ENCODE data around the gene PTPRD.

PTPRD gene

GRCh38 chr9:8815219-8815618, 1797.6 kb downstream of the PTPRD start:
- ChIA-PET CTCF (no interaction called here), POLR2A (no interaction called here)
- H3K4me3 ChIP-seq (ENCODE audit: low read depth, low read length): no peak overlapping the region
- TF ChIP-seq ZNF501 (tag by site-specific recombination; IDR thresholded peaks at IDR 0.05) (no peak), ZBTB7A (tag by site-specific recombination; IDR thresholded peaks at IDR 0.05; ENCODE audit: low read depth) (no peak), ZBTB10 (tag by site-specific recombination; IDR thresholded peaks at IDR 0.05) (no peak), BCL6B (tag by site-specific recombination; IDR thresholded peaks at IDR 0.05) (no peak), TRIM28 (IDR thresholded peaks at IDR 0.05; ENCODE audit: borderline replicate concordance, low read length) (no peak), ZNF449 (tag by site-specific recombination; IDR thresholded peaks at IDR 0.05) (no peak), FEZF1 (tag by site-specific recombination; IDR thresholded peaks at IDR 0.05) (no peak), ZNF221 (tag by site-specific recombination; IDR thresholded peaks at IDR 0.05; ENCODE audit: borderline replicate concordance) (no peak), MYNN (tag by site-specific recombination; IDR thresholded peaks at IDR 0.05; ENCODE audit: borderline replicate concordance) (no peak), ZNF670 (tag by site-specific recombination; IDR thresholded peaks at IDR 0.05; ENCODE audit: low read depth) (no peak), ZBTB11 (tag by site-specific recombination; conservative IDR thresholded peaks at IDR 0.05; ENCODE audit: low read depth) (no peak), ZNF510 (tag by site-specific recombination; IDR thresholded peaks at IDR 0.05; ENCODE audit: insufficient replicate concordance) (no peak), ZSCAN16 (tag by site-specific recombination; IDR thresholded peaks at IDR 0.05) (no peak), ZNF146 (tag by site-specific recombination; IDR thresholded peaks at IDR 0.05) (no peak), ZBTB26 (tag by site-specific recombination; optimal IDR thresholded peaks at IDR 0.05) (no peak), GLI4 (tag by site-specific recombination; IDR thresholded peaks at IDR 0.05) (no peak), ZSCAN4 (tag by site-specific recombination; IDR thresholded peaks at IDR 0.05) (no peak), ZNF792 (tag by site-specific recombination; IDR thresholded peaks at IDR 0.05) (no peak), ZNF580 (tag by site-specific recombination; IDR thresholded peaks at IDR 0.05) (no peak), ZNF114 (tag by site-specific recombination; IDR thresholded peaks at IDR 0.05) (no peak)
- H3K27ac ChIP-seq (ENCODE audit: extremely low read depth, low read depth, low read length): no peak overlapping the region
- H3K36me3 ChIP-seq (ENCODE audit: control insufficient read depth in 2 of 2, insufficient read depth in 1 of 2, low read length in 2 of 2): no peaks in the 10 kb centered on the region
- H3K4me1 ChIP-seq (ENCODE audit: control insufficient read depth, insufficient read depth, low read length): peaks cover 6% of the 10 kb centered on the region; the same call in 1 of the 2 replicates
- no peaks in the 10 kb centered on the region for H3K9me3 ChIP-seq (ENCODE audit: control insufficient read depth, insufficient read depth, low read depth, low read length)
